HepG2 (cell line): ENCODE data around the gene ATXN7L2. TPM values are rescaled to one million over a fixed set of nuclear protein-coding genes. Genes with fewer than 3 reads are reported as not detected.

Experiments
- ATAC-seq: fragments of 200-7000 bp; cut with Tn5 transposase; 3 replicates; pipeline ENCODE4 v1.9.1; 2020; ENCODE audit warnings: mild to moderate bottlenecking, moderate library complexity
- BruUV-seq: library from RNA; stranded (reverse); fragments of 400-500 nt; replicated peaks from 2 replicates; lab custom pipeline; 2021; lab: Mats Ljungman, UMichigan
- CTCF ChIA-PET: fragments of 300-600 bp; formaldehyde crosslinking; extraction: SDS; loops from one replicate; lab custom pipeline; 2021; ENCODE audit warnings: low total read pairs, inconsistent platforms, low intra/inter-chr PET ratio; lab: Yijun Ruan, JAX
- POLR2A ChIA-PET: fragments of 350-600 bp; sonication (Branson Sonifier 250); formaldehyde crosslinking; loops from one replicate; lab custom pipeline; 2020; ENCODE audit warnings: antibody characterized with exemption, inconsistent platforms; lab: Yijun Ruan, JAX
- DNase-seq: peaks from one replicate; pipeline ENCODE4 v3.0.0-alpha.2; 2015; ENCODE audit warnings: low spot score
- FAIRE-seq: peaks from 3 replicates; lab custom pipeline; 2011; peaks lifted over from hg19 to GRCh38; lab: Jason Lieb, UNC
- H2AFZ ChIP-seq: one replicate; pipeline ENCODE4 v1.6.1; 2011; ENCODE audit warnings: low read length, inconsistent platforms
- H3K27ac ChIP-seq: fragments of 300-600 bp; 3 replicates; pipeline ENCODE4 v1.8.0; 2011; ENCODE audit warnings: mixed run types, mild to moderate bottlenecking, mixed read lengths, low read length, inconsistent platforms; ENCODE audit not compliant: insufficient read depth; ENCODE audit errors: extremely low read length
- H3K27me3 ChIP-seq, 2 experiments: fragments of 200-600 bp in 1 of 2; 2 replicates in 1 of 2; 3 replicates in 1 of 2; pipeline versions ENCODE4 v1.6.0 to v1.8.0; 2011; ENCODE audit warnings: low read length in 2 of 2, mild to moderate bottlenecking in 2 of 2, moderate library complexity in 2 of 2, inconsistent platforms in 1 of 2; ENCODE audit not compliant: insufficient read depth in 2 of 2, control insufficient read depth in 1 of 2
- H3K36me3 ChIP-seq, 2 experiments: fragments of 200-600 bp in 1 of 2; replicated peaks in 1 of 2; 2 replicates in 1 of 2; 3 replicates in 1 of 2; pipeline versions ENCODE4 v1.5.1 to v1.8.0; 2011; ENCODE audit warnings: low read length in 2 of 2, inconsistent platforms in 1 of 2; ENCODE audit not compliant: insufficient read depth in 2 of 2, control insufficient read depth in 1 of 2
- H3K4me1 ChIP-seq: 2 replicates; pipeline ENCODE4 v1.5.1; 2012; ENCODE audit warnings: low read length, inconsistent platforms; ENCODE audit not compliant: insufficient read depth
- H3K4me2 ChIP-seq: 2 replicates; pipeline ENCODE4 v1.6.0; 2011; ENCODE audit warnings: low read depth, low read length, inconsistent platforms
- H3K4me3 ChIP-seq, 3 experiments: fragments of 200-600 bp in 1 of 3; sonication (generic), shearing (Covaris generic) in 1 of 3; replicated peaks in 1 of 3; 2 replicates each; pipeline ENCODE4 v1.5.1; 2011 to 2016; ENCODE audit warnings: low read length in 3 of 3, inconsistent platforms in 2 of 3, low read depth in 2 of 3, mild to moderate bottlenecking in 2 of 3, control low read depth in 1 of 3, mixed read lengths in 1 of 3; ENCODE audit not compliant: insufficient read depth in 1 of 3
- H3K79me2 ChIP-seq: one replicate; pipeline ENCODE4 v1.6.1; 2011; ENCODE audit warnings: low read length, inconsistent platforms; ENCODE audit not compliant: insufficient read depth
- H3K9ac ChIP-seq: 2 replicates; pipeline ENCODE4 v1.6.0; 2011; ENCODE audit warnings: mild to moderate bottlenecking, low read depth, low read length, inconsistent platforms; ENCODE audit not compliant: insufficient read depth
- H3K9me3 ChIP-seq: 2 replicates; pipeline ENCODE4 v1.5.1; 2012; ENCODE audit warnings: mild to moderate bottlenecking, low read length
- H4K20me1 ChIP-seq: 2 replicates; pipeline ENCODE4 v1.6.0; 2011; ENCODE audit warnings: inconsistent platforms, mild to moderate bottlenecking, low read length, moderate library complexity; ENCODE audit not compliant: insufficient read depth
- ATF7 ChIP-seq, 2 experiments: fragments of 450-650 bp in 1 of 2; sonication (generic) in 1 of 2; formaldehyde crosslinking in 1 of 2; IDR thresholded peaks; 2 replicates each; pipeline versions ENCODE4 v1.4.0 to v1.6.1; 2016 to 2020; ENCODE audit warnings: antibody characterized with exemption in 1 of 2, mild to moderate bottlenecking in 1 of 2, missing genetic modification reagents in 1 of 2
- BRCA1 ChIP-seq: sonication (generic); formaldehyde crosslinking; IDR thresholded peaks from 2 replicates; pipeline ENCODE4 v1.4.0; 2020; ENCODE audit warnings: missing genetic modification reagents
- CEBPB ChIP-seq: IDR thresholded peaks from 2 replicates; pipeline ENCODE4 v1.6.1; 2011; ENCODE audit warnings: low read depth, low read length, improper control_type of control experiment, borderline replicate concordance
- ESRRA ChIP-seq: sonication (generic); formaldehyde crosslinking; IDR thresholded peaks from 2 replicates; pipeline ENCODE4 v1.5.1; 2020; ENCODE audit warnings: mild to moderate bottlenecking, low read depth, missing genetic modification reagents
- HMG20B ChIP-seq: conservative IDR thresholded peaks from 2 replicates; pipeline ENCODE4 v1.6.1; 2016; ENCODE audit warnings: missing genetic modification reagents, missing compliant biosample characterization
- MBNL3 ChIP-seq: fragments of 250-450 bp; sonication (Bioruptor Pico); conservative IDR thresholded peaks from 2 replicates; pipeline ENCODE4 v1.8.0; 2022; ENCODE audit warnings: mild to moderate bottlenecking, inconsistent platforms
- MEF2D ChIP-seq: sonication (generic); formaldehyde crosslinking; IDR thresholded peaks from 2 replicates; pipeline ENCODE4 v1.5.1; 2020; ENCODE audit warnings: mild to moderate bottlenecking, missing genetic modification reagents
- SP2 ChIP-seq: sonication (generic); formaldehyde crosslinking; IDR thresholded peaks from 2 replicates; pipeline ENCODE4 v1.5.1; 2020; ENCODE audit warnings: mild to moderate bottlenecking, missing genetic modification reagents
- SP5 ChIP-seq: IDR thresholded peaks from 2 replicates; pipeline ENCODE4 v1.6.1; 2016; ENCODE audit warnings: low read depth, borderline replicate concordance
- SRSF1 ChIP-seq: fragments of 200-400 bp; formaldehyde crosslinking; optimal IDR thresholded peaks from 2 replicates; pipeline ENCODE3; 2017; ENCODE audit warnings: mild to moderate bottlenecking, low read depth, low read length, moderate library complexity
- TAF1 ChIP-seq: sonication (generic); formaldehyde crosslinking; IDR thresholded peaks from 2 replicates; pipeline ENCODE4 v1.4.0; 2020; ENCODE audit warnings: missing genetic modification reagents
- ZMAT3 ChIP-seq: sonication (generic); formaldehyde crosslinking; conservative IDR thresholded peaks from 2 replicates; pipeline ENCODE4 v1.7.0; 2021; ENCODE audit warnings: missing genetic modification reagents
- ZNF281 ChIP-seq: sonication (generic); formaldehyde crosslinking; IDR thresholded peaks from 2 replicates; pipeline ENCODE4 v1.4.0; 2020; ENCODE audit warnings: missing genetic modification reagents, borderline replicate concordance
- ZNF329 ChIP-seq: sonication (generic); formaldehyde crosslinking; IDR thresholded peaks from 2 replicates; pipeline ENCODE4 v1.9.0; 2021; ENCODE audit warnings: low read depth, mild to moderate bottlenecking, missing genetic modification reagents
- ZNF496 ChIP-seq: sonication (generic); formaldehyde crosslinking; IDR thresholded peaks from 2 replicates; pipeline ENCODE4 v1.8.1; 2023; ENCODE audit warnings: mild to moderate bottlenecking, moderate library complexity, missing genetic modification reagents; ENCODE audit not compliant: insufficient replicate concordance
- ZNF740 ChIP-seq: sonication (generic); formaldehyde crosslinking; IDR thresholded peaks from 2 replicates; pipeline ENCODE4 v1.4.0; 2020; ENCODE audit warnings: missing genetic modification reagents
- ZNF768 ChIP-seq: sonication (generic); formaldehyde crosslinking; IDR thresholded peaks from 2 replicates; pipeline ENCODE4 v1.4.0; 2020; ENCODE audit warnings: missing genetic modification reagents
- WGBS: methylation state at CpG from one replicate; pipeline ENCODE4 v1.1.6; 2017; ENCODE audit warnings: low lambda C conversion rate; 5-methylcytosine and 5-hydroxymethylcytosine counted together
- in situ Hi-C: cut with HindIII; loops from 2 replicates; pipeline ENCODE4 v1.10.0; 2017; ENCODE audit warnings: low pct_unique_long_range_greater_than_20kb; ENCODE audit not compliant: extremely low pct_ligation_motif_present
- intact Hi-C: fragments of 100-400 bp; cut with micrococcal nuclease; formaldehyde crosslinking; loops from one replicate; pipeline ENCODE4 v1.10.0; 2022; ENCODE audit not compliant: unreplicated experiment
- polyA plus RNA-seq, 8 experiments: library from polyadenylated mRNA; depleted of rRNA in 3 of 8; stranded (reverse) in 7 of 8; unstranded in 1 of 8; fragments of >200 nt; fragmentation: Illumina TruSeq in 4 of 8; extraction: Trizol in 4 of 8; gene quantifications; 2 replicates each; pipeline versions ENCODE4 v1.2.1 to v1.2.3, GENCODE V29; 2011 to 2016; ENCODE audit warnings: low read depth in 4 of 8, missing spikeins in 1 of 8, mixed read lengths in 1 of 8; ENCODE audit not compliant: insufficient read depth in 1 of 8
- total RNA-seq, 5 experiments: library from RNA; depleted of rRNA; stranded (reverse); fragments of >200 nt; fragmentation: Illumina TruSeq; extraction: Trizol; gene quantifications; 2 replicates each; pipeline ENCODE4 v1.2.3, GENCODE V29; 2016; ENCODE audit warnings: low read depth in 1 of 5

Gene ATXN7L2
- total and polyA plus RNA-seq, 2 of the 13 experiments (the other 11 are each of a cell fraction or from before 2014, with no cell fraction given), result 2.7 to 2.8 TPM

GRCh38 chr1:109495738-109496137 is 12.0 kb downstream of the ATXN7L2 start:
- Histone ChIP-seq H4K20me1 (no peaks in the 10 kb centered on the region), H3K4me3 (no peak overlapping the region), H3K4me2 (no peak overlapping the region), H3K36me3 (peaks cover 2 to 6% of the 10 kb centered on the region in 2 experiments; a peak in 2 of 5 replicates), H3K27ac (no peak overlapping the region), H3K9me3 (no peaks in the 10 kb centered on the region), H3K79me2 (no peaks in the 10 kb centered on the region), H3K27me3 (no peaks in the 10 kb centered on the region), H3K9ac (no peak overlapping the region), H3K4me1 (peaks cover 18% of the 10 kb centered on the region), H2AFZ (no peak overlapping the region)
- no peak for DNase-seq
- CTCF ChIA-PET, result interaction anchor here (5.1 kb wide), 1 partner anchor 37 kb away, joined by 81 read pairs; no protein-coding TSS in a partner anchor
- ATAC-seq, result no peak
- no TSS peak for BruUV-seq
- 91% methylated on average over 4 of the region's 7 CpGs for WGBS
- intact Hi-C loops (no loop called here), in situ Hi-C loops (no loop called here)
- TF ChIP-seq SP5 (CRISPR knock-in tag) (no peak), ZNF740 (CRISPR knock-in tag) (no peak), ZNF281 (no peak), BRCA1 (CRISPR knock-in tag) (no peak), CEBPB (no peak), SP2 (CRISPR knock-in tag) (no peak), HMG20B (CRISPR knock-in tag) (no peak), TAF1 (CRISPR knock-in tag) (no peak), ZNF496 (no peak), MBNL3 (no peak), MEF2D (no peak), ZNF329 (CRISPR knock-in tag) (no peak), ESRRA (CRISPR knock-in tag) (no peak), ATF7 (IDR thresholded peaks at IDR 0.05) (no peak), ATF7 (CRISPR knock-in tag; IDR thresholded peaks at IDR 0.05) (no peak), SRSF1 (no peak), ZMAT3 (CRISPR knock-in tag) (no peak), ZNF768 (CRISPR knock-in tag) (no peak)
- POLR2A ChIA-PET, result interaction anchor here (1.4 kb wide), 1 partner anchor 144 kb away, joined by 3 read pairs; no protein-coding TSS in a partner anchor
- FAIRE-seq, result no peak
